ENCODE data around the gene OTOS.

Gene OTOS

DNA sequence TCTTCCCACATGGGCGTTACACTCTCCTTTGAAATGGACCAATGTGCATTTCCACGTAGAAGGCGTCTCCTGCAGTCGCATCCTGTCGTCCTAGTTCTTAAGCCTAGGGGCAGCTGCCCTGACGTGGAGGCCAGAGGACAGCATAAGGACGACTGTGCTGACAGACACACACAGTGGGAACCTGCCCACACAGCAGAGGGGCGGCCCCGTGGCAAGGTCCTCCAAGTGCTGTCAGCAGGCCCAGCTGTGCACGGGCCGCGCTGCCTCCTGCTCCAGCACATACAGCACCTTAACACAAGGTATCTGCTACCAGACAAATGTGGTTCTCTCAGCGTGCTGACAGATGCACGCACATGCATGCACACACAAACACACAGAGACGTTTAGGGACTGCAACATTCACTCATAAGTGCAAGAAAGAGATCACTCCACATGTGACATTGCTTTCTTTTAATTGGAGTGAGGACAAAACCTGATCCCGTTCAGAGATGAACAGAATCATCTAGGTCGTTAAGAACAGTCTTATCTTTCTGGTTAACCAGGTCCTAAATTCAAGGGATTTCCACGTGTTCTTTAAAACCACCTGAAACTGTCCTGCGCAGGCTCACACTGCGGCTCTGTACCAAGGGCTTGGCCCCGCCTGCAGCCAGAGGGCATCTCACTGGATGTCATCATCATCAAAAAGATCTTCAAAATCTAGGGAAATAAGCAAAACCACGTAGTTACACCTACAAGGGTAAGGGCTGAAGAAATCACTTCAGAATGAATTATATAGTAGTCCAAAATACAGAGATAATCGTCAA lies 9.9 kb downstream of the OTOS start:
- no peak for DNase-seq (ENCODE audit: low spot score)
- Histone ChIP-seq H3K36me3 (replicated peaks in 1 of 2; ENCODE audit: control insufficient read depth in 2 of 2, insufficient read depth in 2 of 2, low read length in 2 of 2) (peaks cover 52 to 78% of the 10 kb centered on the region in 2 donors), H4K91ac (ENCODE audit: low read depth, low read length, poor library complexity) (no peak overlapping the region), H3K23ac (ENCODE audit: low read depth, low read length, poor library complexity) (no peak overlapping the region), H3K4ac (ENCODE audit: low read length) (no peak overlapping the region), H3K4me3 (ENCODE audit: low read length in 2 of 2) (peak overlapping the region in 1 of 2 donors; percentile 13), H3K27me3 (ENCODE audit: control insufficient read depth in 3 of 3, insufficient read depth in 3 of 3, low read depth in 1 of 3, low read length in 3 of 3) (no peaks in the 10 kb centered on the region), H3K27ac (replicated peaks; ENCODE audit: low read length) (no peak overlapping the region), H2BK120ac (ENCODE audit: low read depth, low read length) (no peak overlapping the region), H2BK5ac (ENCODE audit: low read length) (no peak overlapping the region), H3K9me3 (replicated peaks in 1 of 2; ENCODE audit: control insufficient read depth in 2 of 2, insufficient read depth in 1 of 2, low read depth in 1 of 2, low read length in 2 of 2) (no peaks in the 10 kb centered on the region), H3K9ac (ENCODE audit: low read depth, low read length, poor library complexity) (no peak overlapping the region), H3K18ac (ENCODE audit: low read length) (no peak overlapping the region), H2AFZ (ENCODE audit: low read length) (no peak overlapping the region), H3K4me1 (ENCODE audit: control insufficient read depth in 2 of 2, insufficient read depth in 1 of 2, low read depth in 1 of 2, low read length in 2 of 2) (peaks cover 6 to 12% of the 10 kb centered on the region in 2 donors), H3K79me1 (ENCODE audit: low read depth, low read length) (peaks cover 14% of the 10 kb centered on the region), H4K8ac (ENCODE audit: low read depth, low read length) (no peak overlapping the region), H2BK15ac (ENCODE audit: low read length) (no peak overlapping the region), H2AK5ac (ENCODE audit: low read depth, low read length) (no peak overlapping the region), H2BK12ac (ENCODE audit: low read length) (no peak overlapping the region), H3K14ac (ENCODE audit: low read length) (no peak overlapping the region), H3K4me2 (ENCODE audit: insufficient read depth, low read length, poor library complexity, severe bottlenecking) (no peak overlapping the region)
- WGBS, 2 donors (ENCODE audit: extremely low coverage in 2 of 2, insufficient read length in 2 of 2, insufficient replicate concordance in 1 of 2), result no CpG with 5 or more reads among the region's 23 CpGs

DNA sequence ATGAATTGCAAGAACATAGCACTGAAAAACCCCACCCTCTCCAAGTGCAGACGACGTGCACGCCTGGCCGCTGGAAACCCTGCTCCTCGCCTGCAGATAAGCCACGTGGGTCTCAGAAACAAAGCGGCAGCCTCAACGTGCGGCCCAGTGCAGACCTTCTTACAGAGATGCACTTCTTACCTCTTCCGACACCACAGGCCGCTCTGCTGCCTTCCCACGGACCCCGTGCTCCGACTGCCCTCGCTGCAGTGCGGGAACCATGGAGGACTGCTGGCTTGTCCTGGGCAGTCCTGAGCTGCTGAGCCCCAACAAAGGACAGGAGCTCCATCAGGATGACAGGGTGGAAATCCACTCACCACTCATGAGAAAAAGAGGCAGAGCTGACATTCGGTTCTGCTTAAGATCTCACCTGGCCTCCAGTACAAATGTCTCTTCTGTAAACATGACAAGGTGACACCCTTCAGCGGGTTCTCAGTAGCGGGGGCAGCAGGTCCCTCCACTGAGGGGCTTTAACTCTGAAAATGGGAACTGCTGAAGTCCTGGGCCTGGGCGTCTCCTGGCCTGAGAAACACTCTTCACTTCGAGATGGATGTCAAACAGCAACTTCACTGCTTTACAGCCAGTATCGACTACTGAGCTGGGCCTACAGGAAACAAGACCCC lies 10.6 kb downstream of the OTOS start:
- WGBS, 2 donors (ENCODE audit: extremely low coverage in 2 of 2, insufficient read length in 2 of 2, insufficient replicate concordance in 1 of 2), result no CpG with 5 or more reads among the region's 22 CpGs
- no peak overlapping the region for H3K14ac ChIP-seq (ENCODE audit: low read length)

DNA sequence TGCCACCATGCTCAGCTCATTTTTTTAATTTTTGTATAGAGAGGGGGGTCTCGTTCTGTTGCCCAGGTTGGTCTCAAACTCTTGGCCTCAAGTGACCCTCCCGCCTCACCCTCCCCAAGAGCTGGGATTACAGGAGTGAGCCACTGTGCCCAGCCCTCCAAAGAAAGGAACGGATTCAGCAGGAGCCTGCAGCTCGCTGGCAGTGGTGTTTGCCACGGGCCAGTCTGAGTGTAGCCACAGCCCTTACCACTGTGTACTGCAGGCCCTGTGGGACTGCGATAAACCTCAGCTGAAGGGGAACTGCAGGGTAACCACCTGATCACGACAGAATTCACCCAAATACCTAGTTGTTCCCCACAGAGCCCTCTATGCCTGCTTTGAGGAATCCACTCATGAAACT lies 11.1 kb downstream of the OTOS start:
- H2BK12ac ChIP-seq (ENCODE audit: low read length), result no peak overlapping the region
- WGBS, 2 donors (ENCODE audit: extremely low coverage in 2 of 2, insufficient read length in 2 of 2, insufficient replicate concordance in 1 of 2), result no CpG with 5 or more reads among the region's 7 CpGs

More for the DNA sequence above, 10.6 kb downstream of the OTOS start:
- no peak overlapping the region for H3K4me2 ChIP-seq (ENCODE audit: insufficient read depth, low read length, poor library complexity, severe bottlenecking)
- H4K91ac ChIP-seq (ENCODE audit: low read depth, low read length, poor library complexity), result no peak overlapping the region
- H2BK15ac ChIP-seq (ENCODE audit: low read length), result no peak overlapping the region
- no peak overlapping the region for H3K23ac ChIP-seq (ENCODE audit: low read depth, low read length, poor library complexity)
- H2BK12ac ChIP-seq (ENCODE audit: low read length), result no peak overlapping the region
- H3K4me3 ChIP-seq (ENCODE audit: low read length in 2 of 2), result no peak overlapping the region
- peaks cover under 1 to 5% of the 10 kb centered on the region in 2 donors for H3K4me1 ChIP-seq (ENCODE audit: control insufficient read depth in 2 of 2, insufficient read depth in 1 of 2, low read depth in 1 of 2, low read length in 2 of 2)
- H3K36me3 ChIP-seq (replicated peaks in 1 of 2; ENCODE audit: control insufficient read depth in 2 of 2, insufficient read depth in 2 of 2, low read length in 2 of 2), result peaks cover 52 to 78% of the 10 kb centered on the region in 2 donors
- H3K18ac ChIP-seq (ENCODE audit: low read length), result no peak overlapping the region
- H2AFZ ChIP-seq (ENCODE audit: low read length), result no peak overlapping the region
- H3K27me3 ChIP-seq (ENCODE audit: control insufficient read depth in 3 of 3, insufficient read depth in 3 of 3, low read depth in 1 of 3, low read length in 3 of 3), result no peaks in the 10 kb centered on the region
- no peak overlapping the region for H2BK5ac ChIP-seq (ENCODE audit: low read length)
- H3K79me1 ChIP-seq (ENCODE audit: low read depth, low read length), result peaks cover 9% of the 10 kb centered on the region
- no peak for DNase-seq (ENCODE audit: low spot score)
- no peak overlapping the region for H3K27ac ChIP-seq (replicated peaks; ENCODE audit: low read length)
- no peak overlapping the region for H2AK5ac ChIP-seq (ENCODE audit: low read depth, low read length)
- no peak overlapping the region for H2BK120ac ChIP-seq (ENCODE audit: low read depth, low read length)
- H3K9me3 ChIP-seq (replicated peaks in 1 of 2; ENCODE audit: control insufficient read depth in 2 of 2, insufficient read depth in 1 of 2, low read depth in 1 of 2, low read length in 2 of 2), result no peaks in the 10 kb centered on the region
- H3K9ac ChIP-seq (ENCODE audit: low read depth, low read length, poor library complexity), result no peak overlapping the region
- H3K4ac ChIP-seq (ENCODE audit: low read length), result no peak overlapping the region
- no peak overlapping the region for H4K8ac ChIP-seq (ENCODE audit: low read depth, low read length)

DNA sequence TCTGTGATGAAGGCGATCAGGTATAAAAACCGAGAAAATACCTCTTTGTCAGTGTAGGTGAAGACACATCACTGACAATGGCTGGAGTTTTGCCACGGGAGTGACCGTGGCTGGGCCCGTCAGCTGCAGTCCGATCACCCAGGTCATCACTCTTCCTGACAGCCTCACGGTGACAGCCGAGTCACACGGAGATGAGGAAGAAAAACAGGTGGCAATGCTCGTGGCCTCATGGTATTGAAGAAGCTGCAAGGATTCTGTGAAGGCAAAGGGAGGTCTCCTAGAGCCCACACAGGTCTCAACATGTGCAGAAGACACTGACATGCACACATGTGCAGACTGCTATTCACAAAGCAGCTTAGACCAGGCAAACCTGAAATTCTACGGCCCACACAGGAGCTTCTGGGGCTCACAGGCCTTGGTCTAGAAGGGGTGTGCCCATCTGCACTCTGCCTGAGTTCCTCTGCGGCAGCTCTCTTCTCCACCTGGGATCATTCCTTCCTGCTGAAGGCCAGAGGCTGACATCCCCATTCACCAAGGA lies 11.8 kb downstream of the OTOS start:
- H3K9me3 ChIP-seq (replicated peaks in 1 of 2; ENCODE audit: control insufficient read depth in 2 of 2, insufficient read depth in 1 of 2, low read depth in 1 of 2, low read length in 2 of 2), result no peaks in the 10 kb centered on the region
- no peak overlapping the region for H3K27ac ChIP-seq (replicated peaks; ENCODE audit: low read length)
- H3K4me3 ChIP-seq (ENCODE audit: low read length in 2 of 2), result no peak overlapping the region
- DNase-seq (ENCODE audit: low spot score), result no peak
- no peak overlapping the region for H2BK5ac ChIP-seq (ENCODE audit: low read length)
- H3K9ac ChIP-seq (ENCODE audit: low read depth, low read length, poor library complexity), result no peak overlapping the region
- H4K8ac ChIP-seq (ENCODE audit: low read depth, low read length), result no peak overlapping the region
- H3K36me3 ChIP-seq (replicated peaks in 1 of 2; ENCODE audit: control insufficient read depth in 2 of 2, insufficient read depth in 2 of 2, low read length in 2 of 2), result peaks cover 52 to 75% of the 10 kb centered on the region in 2 donors
- WGBS, 2 donors (ENCODE audit: extremely low coverage in 2 of 2, insufficient read length in 2 of 2, insufficient replicate concordance in 1 of 2), result no CpG with 5 or more reads among the region's 12 CpGs
- H2AK5ac ChIP-seq (ENCODE audit: low read depth, low read length), result no peak overlapping the region
- no peak overlapping the region for H2BK15ac ChIP-seq (ENCODE audit: low read length)
- no peak overlapping the region for H3K4ac ChIP-seq (ENCODE audit: low read length)
- H2BK12ac ChIP-seq (ENCODE audit: low read length), result no peak overlapping the region
- H2BK120ac ChIP-seq (ENCODE audit: low read depth, low read length), result no peak overlapping the region
- no peak overlapping the region for H2AFZ ChIP-seq (ENCODE audit: low read length)
- H4K91ac ChIP-seq (ENCODE audit: low read depth, low read length, poor library complexity), result no peak overlapping the region
- no peak overlapping the region for H3K14ac ChIP-seq (ENCODE audit: low read length)
- H3K79me1 ChIP-seq (ENCODE audit: low read depth, low read length), result no peaks in the 10 kb centered on the region
- no peak overlapping the region for H3K18ac ChIP-seq (ENCODE audit: low read length)
- no peaks in the 10 kb centered on the region for H3K27me3 ChIP-seq (ENCODE audit: control insufficient read depth in 3 of 3, insufficient read depth in 3 of 3, low read depth in 1 of 3, low read length in 3 of 3)
- H3K4me1 ChIP-seq (ENCODE audit: control insufficient read depth in 2 of 2, insufficient read depth in 1 of 2, low read depth in 1 of 2, low read length in 2 of 2), result no peaks in the 10 kb centered on the region
- H3K4me2 ChIP-seq (ENCODE audit: insufficient read depth, low read length, poor library complexity, severe bottlenecking), result no peak overlapping the region
- no peak overlapping the region for H3K23ac ChIP-seq (ENCODE audit: low read depth, low read length, poor library complexity)

More for the DNA sequence above, 11.1 kb downstream of the OTOS start:
- Histone ChIP-seq H3K14ac (ENCODE audit: low read length) (no peak overlapping the region), H2BK5ac (ENCODE audit: low read length) (no peak overlapping the region), H3K9ac (ENCODE audit: low read depth, low read length, poor library complexity) (no peak overlapping the region), H3K4me3 (ENCODE audit: low read length in 2 of 2) (no peak overlapping the region), H3K4ac (ENCODE audit: low read length) (no peak overlapping the region), H2BK120ac (ENCODE audit: low read depth, low read length) (no peak overlapping the region), H3K18ac (ENCODE audit: low read length) (no peak overlapping the region), H3K27ac (replicated peaks; ENCODE audit: low read length) (no peak overlapping the region), H2BK15ac (ENCODE audit: low read length) (no peak overlapping the region), H3K23ac (ENCODE audit: low read depth, low read length, poor library complexity) (no peak overlapping the region), H4K91ac (ENCODE audit: low read depth, low read length, poor library complexity) (no peak overlapping the region), H3K9me3 (replicated peaks in 1 of 2; ENCODE audit: control insufficient read depth in 2 of 2, insufficient read depth in 1 of 2, low read depth in 1 of 2, low read length in 2 of 2) (no peaks in the 10 kb centered on the region), H3K36me3 (replicated peaks in 1 of 2; ENCODE audit: control insufficient read depth in 2 of 2, insufficient read depth in 2 of 2, low read length in 2 of 2) (peaks cover 52 to 78% of the 10 kb centered on the region in 2 donors), H3K4me1 (ENCODE audit: control insufficient read depth in 2 of 2, insufficient read depth in 1 of 2, low read depth in 1 of 2, low read length in 2 of 2) (no peaks in the 10 kb centered on the region), H3K79me1 (ENCODE audit: low read depth, low read length) (peaks cover 3% of the 10 kb centered on the region), H4K8ac (ENCODE audit: low read depth, low read length) (no peak overlapping the region), H3K27me3 (ENCODE audit: control insufficient read depth in 3 of 3, insufficient read depth in 3 of 3, low read depth in 1 of 3, low read length in 3 of 3) (no peaks in the 10 kb centered on the region), H3K4me2 (ENCODE audit: insufficient read depth, low read length, poor library complexity, severe bottlenecking) (no peak overlapping the region), H2AK5ac (ENCODE audit: low read depth, low read length) (no peak overlapping the region), H2AFZ (ENCODE audit: low read length) (no peak overlapping the region)
- no peak for DNase-seq (ENCODE audit: low spot score)

All from neuronal stem cell (in vitro differentiated cells).